Mesenchymal stem cell (in vitro differentiated cells and primary cell): Measurements from ENCODE around the gene HACD3. TPM values are rescaled to one million over a fixed set of nuclear protein-coding genes. Genes with fewer than 3 reads are reported as not detected.

Experiments used
- small RNA-seq: library from polyadenylated mRNA; stranded (forward); fragments of <200 nt; extraction: miRNeasy Mini kit (QIAGEN cat#:217004); gene quantifications from one replicate; pipeline ENCODE3, GENCODE V24; 2013; ENCODE audit warnings: low read depth

HACD3 gene

Small RNA genes within 50 kb of the gene (small RNA-seq; reads per million reads assigned to genes)
- gene RF00019 = not detected
- not detected for gene RNU6-19P
